ENCODE measurements around the gene PRDM5.

PRDM5 gene

DNA sequence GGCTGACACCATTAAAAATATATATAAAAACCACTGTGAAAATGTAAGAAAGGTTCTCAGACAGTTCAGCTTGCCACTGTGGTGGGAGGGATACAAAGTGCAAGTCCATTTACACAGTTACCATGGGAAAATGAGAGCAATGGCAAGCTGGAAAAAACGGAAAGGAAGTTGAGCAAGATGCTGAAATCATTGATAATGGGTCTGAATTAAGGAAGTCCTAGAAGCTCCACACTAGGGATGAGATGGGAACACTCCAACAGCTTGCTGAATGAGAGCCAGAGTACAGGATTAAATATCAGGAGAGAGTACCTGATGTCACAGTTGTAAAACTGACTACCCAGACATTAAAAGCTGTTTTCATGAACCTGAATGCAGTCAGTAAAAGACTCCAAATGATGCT lies 218.6 kb downstream of the PRDM5 start:
- Histone ChIP-seq H3K4me3 (no peak overlapping the region), H3K27ac (no peak overlapping the region)
- TF ChIP-seq, protein P1, sequence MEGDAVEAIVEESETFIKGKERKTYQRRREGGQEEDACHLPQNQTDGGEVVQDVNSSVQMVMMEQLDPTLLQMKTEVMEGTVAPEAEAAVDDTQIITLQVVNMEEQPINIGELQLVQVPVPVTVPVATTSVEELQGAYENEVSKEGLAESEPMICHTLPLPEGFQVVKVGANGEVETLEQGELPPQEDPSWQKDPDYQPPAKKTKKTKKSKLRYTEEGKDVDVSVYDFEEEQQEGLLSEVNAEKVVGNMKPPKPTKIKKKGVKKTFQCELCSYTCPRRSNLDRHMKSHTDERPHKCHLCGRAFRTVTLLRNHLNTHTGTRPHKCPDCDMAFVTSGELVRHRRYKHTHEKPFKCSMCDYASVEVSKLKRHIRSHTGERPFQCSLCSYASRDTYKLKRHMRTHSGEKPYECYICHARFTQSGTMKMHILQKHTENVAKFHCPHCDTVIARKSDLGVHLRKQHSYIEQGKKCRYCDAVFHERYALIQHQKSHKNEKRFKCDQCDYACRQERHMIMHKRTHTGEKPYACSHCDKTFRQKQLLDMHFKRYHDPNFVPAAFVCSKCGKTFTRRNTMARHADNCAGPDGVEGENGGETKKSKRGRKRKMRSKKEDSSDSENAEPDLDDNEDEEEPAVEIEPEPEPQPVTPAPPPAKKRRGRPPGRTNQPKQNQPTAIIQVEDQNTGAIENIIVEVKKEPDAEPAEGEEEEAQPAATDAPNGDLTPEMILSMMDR (IDR thresholded peaks at IDR 0.05): no peak
- DNase-seq (ENCODE audit: low spot score): no peak

DNA sequence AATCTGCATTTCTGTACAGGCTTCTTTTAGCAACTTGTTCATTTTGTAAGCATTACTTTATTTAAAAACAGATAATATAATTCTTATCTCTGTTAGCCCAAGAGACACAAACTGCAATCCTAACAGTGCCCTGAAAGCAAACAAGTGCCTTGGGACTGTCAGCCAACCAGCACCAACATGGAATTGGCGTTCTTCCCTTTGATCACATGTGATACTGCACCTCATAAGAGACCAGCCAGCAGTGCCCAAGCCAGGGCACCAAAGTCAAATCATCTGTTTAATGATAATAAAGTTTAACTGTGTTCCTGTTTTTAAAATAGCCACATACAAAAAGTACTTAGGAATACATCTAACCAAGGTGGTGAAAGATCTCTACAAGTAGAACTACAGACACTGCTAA lies 223.2 kb downstream of the PRDM5 start:
- Histone ChIP-seq H3K27ac (no peak overlapping the region), H3K4me3 (no peak overlapping the region)
- no peak for DNase-seq (ENCODE audit: low spot score)
- TF ChIP-seq, protein P1 (IDR thresholded peaks at IDR 0.05): no peak

- Histone ChIP-seq H3K4me3 (no peak overlapping the region), H3K27ac (no peak overlapping the region)
- TF ChIP-seq, protein P1 (IDR thresholded peaks at IDR 0.05): no peak
- no peak for DNase-seq (ENCODE audit: low spot score)
Observed at GRCh38 chr4:120694973-120695372, 227.6 kb downstream of the PRDM5 start.

GRCh38 chr4:120693816-120694215 lies 228.7 kb downstream of the PRDM5 start:
- TF ChIP-seq, protein P1 (IDR thresholded peaks at IDR 0.05): no peak
- H3K27ac ChIP-seq: no peak overlapping the region
- H3K4me3 ChIP-seq: no peak overlapping the region
- no peak for DNase-seq (ENCODE audit: low spot score)

- TF ChIP-seq, protein P1 (IDR thresholded peaks at IDR 0.05): no peak
- no peak for DNase-seq (ENCODE audit: low spot score)
- H3K4me3 ChIP-seq: no peak overlapping the region
- no peak overlapping the region for H3K27ac ChIP-seq
Observed at GRCh38 chr4:120692964-120693363, 229.6 kb downstream of the PRDM5 start.

GRCh38 chr4:120691536-120691935 lies 231.0 kb downstream of the PRDM5 start:
- Histone ChIP-seq H3K4me3 (no peak overlapping the region), H3K27ac (no peak overlapping the region)
- no peak for DNase-seq (ENCODE audit: low spot score)
- TF ChIP-seq, protein P1 (IDR thresholded peaks at IDR 0.05): no peak

DNA sequence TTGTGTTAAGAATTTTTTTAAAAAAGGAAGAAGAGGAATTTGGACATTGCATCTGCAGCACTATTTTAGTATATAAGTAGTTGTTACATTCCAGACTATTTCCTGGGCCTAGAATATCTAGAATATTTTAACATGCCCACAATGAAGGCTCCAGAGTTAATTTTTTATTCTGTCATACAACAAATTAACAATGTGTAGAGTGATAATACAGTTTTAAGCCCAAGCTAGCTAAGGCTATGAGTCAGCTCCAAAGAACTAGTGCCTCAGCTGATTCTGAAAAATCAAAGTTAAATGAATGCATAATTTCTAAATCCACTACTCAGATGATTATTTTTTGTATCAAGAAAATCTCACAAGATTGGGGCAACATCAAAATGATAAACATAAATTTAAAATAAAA lies 231.4 kb downstream of the PRDM5 start:
- TF ChIP-seq, protein P1 (IDR thresholded peaks at IDR 0.05): no peak
- DNase-seq (ENCODE audit: low spot score): no peak
- Histone ChIP-seq H3K4me3 (no peak overlapping the region), H3K27ac (no peak overlapping the region)
